ENCODE results near the gene AGPAT3.

Gene AGPAT3

DNA sequence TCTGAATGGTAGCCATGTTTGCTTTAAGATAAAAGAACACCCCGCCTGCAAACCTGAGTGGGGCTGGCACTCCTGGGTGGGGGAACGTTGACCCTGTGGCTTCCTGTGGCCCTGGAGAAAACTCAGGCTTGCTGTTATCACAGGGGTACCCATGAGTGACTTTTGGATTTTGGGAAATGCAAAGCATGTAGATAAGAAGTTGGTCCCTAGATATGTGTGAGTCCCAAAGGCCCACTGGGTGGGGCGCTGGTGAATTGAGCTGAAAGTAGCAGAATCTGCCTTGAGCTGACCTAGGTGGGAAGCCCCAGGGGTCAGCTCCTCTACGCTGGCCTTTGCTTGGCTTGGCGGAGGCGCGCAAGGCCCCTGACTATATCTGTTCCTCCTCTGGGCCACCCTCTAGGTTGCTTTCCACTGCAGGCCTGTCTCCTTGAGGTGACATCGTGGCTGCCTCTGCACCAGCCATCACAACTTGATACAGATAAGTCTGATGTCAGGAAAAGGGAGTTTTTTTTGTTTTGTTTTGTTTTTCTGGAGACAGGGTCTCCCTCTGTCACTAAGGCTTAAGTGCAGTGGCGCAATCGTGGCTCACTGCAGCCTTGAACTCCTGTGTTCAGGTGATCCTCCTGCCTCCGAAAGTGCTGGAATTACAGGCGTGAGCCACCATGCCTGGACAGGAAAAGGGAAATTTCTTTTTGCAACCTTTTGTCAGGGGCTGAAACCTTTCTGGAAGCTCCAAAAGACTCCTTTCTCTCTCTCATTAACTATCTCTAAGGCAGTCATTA lies 72.2 kb downstream of the AGPAT3 start:
- DNase-seq (ENCODE audit: low read depth, low spot score): no peak

GRCh38 chr21:43937891-43938309 lies 72.9 kb downstream of the AGPAT3 start:
- DNase-seq (ENCODE audit: low read depth, low spot score): no peak

- peak; percentile 81 for DNase-seq (ENCODE audit: low read depth, low spot score)
Observed at GRCh38 chr21:43938751-43939442, 73.9 kb downstream of the AGPAT3 start.

- no peak for DNase-seq (ENCODE audit: low read depth, low spot score)
Observed at GRCh38 chr21:43939443-43940328, 74.7 kb downstream of the AGPAT3 start.

DNA sequence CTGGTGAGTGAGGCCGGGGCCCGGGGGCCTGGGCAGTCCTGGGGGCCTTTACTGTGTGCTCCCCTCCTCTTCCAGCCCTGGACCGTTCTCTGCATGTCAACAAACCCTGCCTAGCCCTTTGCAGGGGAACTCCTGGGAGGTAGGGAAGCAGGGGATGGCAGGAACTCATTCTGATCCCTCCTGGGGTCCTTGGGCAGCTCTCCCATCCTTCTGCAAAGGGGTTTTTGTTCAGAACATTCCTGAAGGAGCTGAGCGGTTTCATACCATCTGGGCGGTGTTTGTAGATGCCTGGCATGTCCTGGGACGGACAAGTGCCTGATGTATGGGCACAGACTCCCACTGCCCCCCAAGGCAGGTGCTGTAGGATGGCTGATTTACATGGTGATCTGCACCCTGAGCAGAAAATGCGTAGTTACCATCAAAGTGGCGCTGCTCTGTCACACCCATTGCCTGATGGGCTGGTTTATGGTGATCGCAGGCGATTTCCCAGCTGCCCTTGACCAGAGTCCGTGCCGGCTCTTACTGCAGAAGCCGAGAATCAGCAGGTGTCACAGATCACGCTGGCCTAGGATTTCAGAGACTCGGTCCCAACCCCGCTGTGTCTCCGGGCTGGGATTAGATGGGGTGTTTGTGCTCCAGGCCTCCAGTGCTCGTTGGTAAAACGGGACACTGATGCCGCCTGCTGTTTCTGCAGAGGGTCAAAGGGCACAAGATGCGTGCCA lies 75.5 kb downstream of the AGPAT3 start:
- DNase-seq (ENCODE audit: low read depth, low spot score): no peak

DNA sequence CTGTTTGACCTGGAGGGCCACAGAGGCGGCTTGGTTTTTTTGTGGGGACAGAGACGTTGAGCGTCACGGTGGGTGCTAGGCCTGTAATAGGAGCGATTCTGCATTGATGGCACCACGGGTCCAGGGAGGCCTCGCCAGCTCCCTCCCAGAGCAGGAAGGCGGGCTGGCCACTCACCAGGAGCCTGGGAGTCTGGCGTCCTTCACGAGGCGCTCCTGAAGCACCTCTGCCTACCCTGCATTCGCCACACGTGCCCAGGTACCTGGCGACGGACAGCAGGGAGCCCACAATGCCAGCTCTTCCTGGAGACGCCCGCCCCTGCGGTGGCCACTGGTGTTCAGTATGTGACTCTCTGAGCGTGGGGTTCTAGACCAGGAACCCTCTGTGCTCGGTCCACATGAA lies 77.2 kb downstream of the AGPAT3 start:
- no peak for DNase-seq (ENCODE audit: low read depth, low spot score)

- no peak for DNase-seq (ENCODE audit: low read depth, low spot score)
Observed at GRCh38 chr21:43942621-43943020, 77.6 kb downstream of the AGPAT3 start.

DNA sequence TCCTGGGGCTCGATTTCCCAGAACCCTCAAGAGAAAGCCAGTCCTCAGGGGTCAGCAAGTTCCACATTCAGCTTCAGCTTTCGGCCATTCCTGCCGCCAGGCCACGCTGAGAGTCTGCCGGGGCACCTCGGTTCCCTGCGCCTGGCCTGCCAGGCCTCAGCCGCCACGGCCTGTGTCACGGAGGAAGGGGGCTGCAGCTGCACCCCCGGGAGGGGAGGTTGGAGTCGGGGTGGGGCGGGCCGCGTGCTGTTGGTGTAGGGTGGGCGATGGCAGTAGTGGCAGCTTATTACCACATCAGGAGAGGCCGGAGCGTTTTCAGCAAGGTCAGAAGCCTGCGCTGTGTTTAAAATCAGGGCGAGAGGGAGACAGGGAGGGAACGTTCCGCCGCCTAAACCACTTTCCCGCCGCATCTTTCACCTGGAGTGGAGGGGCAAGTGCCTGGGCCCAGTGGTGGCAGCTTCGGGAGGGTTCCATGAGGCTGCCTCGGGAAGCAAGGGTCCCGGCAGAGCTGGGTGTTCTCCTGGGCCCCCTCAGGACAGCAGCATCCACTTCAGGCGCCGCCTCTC lies 78.6 kb downstream of the AGPAT3 start:
- DNase-seq (ENCODE audit: low read depth, low spot score): no peak

DNA sequence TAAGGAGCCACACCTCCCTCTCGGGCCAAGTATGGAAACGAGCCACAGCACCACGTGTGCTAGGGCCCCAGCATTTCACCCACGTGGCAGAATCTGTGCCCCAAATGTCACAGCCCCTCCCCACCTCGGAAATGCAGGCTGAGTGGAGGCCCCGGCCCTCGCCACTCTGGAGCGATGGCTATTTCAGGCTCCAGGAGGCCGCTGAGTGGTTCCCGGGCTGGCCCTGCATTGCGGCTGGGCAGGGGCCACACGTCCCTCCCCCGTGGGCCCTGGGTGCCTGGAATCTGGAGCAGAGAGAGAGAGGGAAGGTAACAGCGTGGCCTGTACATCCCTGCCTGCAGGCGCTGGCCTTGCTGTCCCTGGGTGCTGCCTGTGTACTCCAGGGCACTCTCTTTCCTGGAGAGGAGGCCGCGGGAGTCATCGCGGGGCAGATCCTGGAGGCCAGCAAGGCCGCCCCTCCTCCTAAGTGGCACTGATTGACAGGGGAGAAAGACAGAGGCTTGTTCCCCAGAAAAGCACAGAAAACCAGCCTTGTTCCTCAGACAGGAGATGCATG lies 79.1 kb downstream of the AGPAT3 start:
- DNase-seq (ENCODE audit: low read depth, low spot score): no peak

DNA sequence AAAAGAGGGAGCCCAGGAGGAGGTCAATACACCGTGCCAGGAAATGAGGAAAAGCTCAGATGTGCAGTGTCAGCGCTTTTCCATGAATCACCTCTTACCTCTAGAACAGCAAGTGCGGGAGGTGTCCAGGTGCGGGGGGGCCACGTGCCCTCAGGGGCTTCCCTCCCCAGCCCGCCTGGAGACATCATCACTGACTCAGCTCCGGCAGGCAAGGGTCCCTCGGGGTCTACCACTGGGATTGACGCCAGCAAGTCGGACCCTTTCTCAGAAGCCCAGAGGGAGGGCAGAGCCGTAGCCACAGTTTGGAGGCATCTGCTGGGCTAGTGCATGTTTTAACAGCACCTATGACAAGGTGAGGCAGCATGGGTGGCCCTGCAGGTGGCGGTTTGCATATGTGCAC lies 79.7 kb downstream of the AGPAT3 start:
- no peak for DNase-seq (ENCODE audit: low read depth, low spot score)

- no peak for DNase-seq (ENCODE audit: low read depth, low spot score)
Observed at GRCh38 chr21:43948740-43949498, 83.9 kb downstream of the AGPAT3 start.

GRCh38 chr21:43949499-43950208 lies 84.6 kb downstream of the AGPAT3 start:
- no peak for DNase-seq (ENCODE audit: low read depth, low spot score)

DNA sequence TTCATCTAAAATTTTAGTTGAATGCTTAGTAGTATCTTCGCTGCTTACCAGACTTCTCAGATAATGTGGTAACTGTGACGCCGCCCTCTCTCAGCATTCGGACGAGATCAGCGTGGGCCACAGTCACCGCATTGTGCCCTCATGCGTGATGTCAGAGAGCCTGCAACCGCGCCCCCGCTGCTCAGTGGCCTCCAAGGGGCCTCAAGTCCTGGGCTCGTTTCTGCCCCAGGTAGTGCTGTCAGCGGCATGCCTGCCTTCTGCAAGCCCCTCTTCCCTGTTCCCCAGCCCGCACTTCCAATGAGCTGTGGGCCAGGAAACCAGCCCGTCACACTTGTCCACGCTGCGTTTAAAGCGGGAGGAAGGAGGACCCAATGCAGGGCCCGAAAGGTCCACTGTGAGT lies 85.5 kb downstream of the AGPAT3 start:
- no peak for DNase-seq (ENCODE audit: low read depth, low spot score)

DNA sequence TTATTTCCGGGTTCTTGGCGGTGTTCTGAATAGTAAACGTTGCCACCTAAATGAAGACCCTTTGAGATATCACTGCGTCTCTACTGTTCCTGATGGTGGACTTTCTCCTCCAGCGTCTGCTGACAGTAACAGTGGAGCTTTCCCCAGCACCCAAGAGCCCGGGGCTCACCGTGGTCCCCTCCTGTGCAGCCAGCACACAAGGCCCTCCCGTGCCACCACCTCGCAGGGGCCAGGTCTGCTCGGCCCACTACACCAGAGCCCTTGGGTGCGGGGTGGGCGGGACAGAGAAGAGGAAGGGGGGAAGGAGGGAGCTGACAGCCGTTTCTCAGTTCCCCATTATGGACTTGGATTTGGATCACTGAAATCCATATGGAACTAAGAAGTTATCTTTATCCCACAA lies 85.9 kb downstream of the AGPAT3 start:
- no peak for DNase-seq (ENCODE audit: low read depth, low spot score)

DNA sequence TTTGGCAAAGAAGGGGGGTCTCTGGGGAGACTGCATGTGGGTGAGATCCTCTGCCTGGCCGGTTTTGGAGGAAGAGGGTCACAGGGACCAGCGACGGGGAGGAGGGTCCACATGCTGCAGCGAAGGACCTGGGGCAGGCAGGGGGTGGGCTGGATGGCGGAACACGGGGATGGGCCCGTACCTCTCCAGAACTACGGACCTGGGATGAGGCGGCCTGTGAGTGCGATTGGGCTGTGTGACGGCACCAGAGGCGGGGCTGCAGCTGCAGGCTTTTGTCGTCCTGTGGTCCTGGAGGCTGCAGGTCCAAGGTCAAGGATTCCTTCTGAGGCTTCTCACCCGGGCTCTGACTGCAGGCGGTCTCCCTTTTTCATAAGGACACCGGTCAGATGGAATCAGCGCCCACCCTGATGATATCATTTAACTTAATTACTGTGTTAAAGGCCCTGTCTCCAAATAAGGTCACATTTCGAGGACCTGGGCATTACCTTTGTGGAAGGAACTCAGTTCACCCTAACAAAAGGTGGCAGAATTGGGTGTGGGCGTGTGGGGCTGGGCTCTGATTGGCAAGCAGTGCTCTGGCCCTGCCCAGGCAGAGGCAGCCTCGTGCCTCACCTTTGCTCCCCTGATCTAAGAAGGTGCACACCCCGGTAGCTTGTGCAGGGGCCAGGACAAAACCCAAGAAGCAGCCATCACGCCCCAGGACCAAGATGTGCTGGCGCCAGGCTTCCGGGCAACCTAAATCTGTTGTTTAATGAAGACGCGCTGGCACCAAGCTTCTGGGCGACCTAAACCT lies 87.1 kb downstream of the AGPAT3 start:
- DNase-seq (ENCODE audit: low read depth, low spot score): no peak

GRCh38 chr21:43953021-43953420 lies 88.0 kb downstream of the AGPAT3 start:
- DNase-seq (ENCODE audit: low read depth, low spot score): no peak

DNA sequence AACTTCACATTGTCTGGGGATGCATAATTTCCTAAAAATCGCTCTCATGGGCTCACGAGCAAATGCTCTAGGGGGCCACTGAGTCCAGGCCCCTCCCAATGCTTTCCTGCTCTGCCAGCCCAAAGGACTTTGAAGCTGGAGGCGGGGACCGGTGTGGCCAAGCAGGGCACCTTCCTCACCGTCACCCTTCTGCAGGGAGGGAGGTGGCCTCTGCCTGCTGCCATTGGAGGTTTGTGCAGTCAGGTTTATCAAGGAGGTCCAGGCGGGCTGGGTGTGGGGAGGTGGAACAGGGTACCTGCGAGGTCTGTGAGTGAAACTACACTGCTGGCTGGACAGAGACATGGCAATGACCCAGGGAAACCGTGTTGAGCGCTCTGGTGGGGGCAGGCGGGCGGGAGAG lies 89.0 kb downstream of the AGPAT3 start:
- no peak for DNase-seq (ENCODE audit: low read depth, low spot score)

DNA sequence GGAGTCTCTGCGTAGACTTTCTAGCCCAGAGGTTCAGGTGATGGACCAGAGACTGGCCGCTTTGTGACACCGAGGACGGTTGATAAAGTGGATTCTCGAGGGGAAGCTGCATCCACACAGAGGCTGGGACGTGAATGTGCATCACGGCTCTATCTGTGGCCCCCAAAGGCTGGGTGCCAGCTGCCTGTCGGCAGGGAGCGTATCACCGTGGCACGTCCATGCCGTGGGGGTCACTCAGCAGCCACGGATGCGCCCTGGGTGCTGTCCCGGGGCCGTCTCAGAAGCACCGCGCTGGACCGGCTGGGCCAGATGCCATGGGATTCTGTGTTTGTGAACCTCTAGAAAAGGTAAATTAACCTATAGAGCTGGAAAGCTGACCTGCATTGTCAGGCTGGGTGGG lies 89.9 kb downstream of the AGPAT3 start:
- DNase-seq (ENCODE audit: low read depth, low spot score): no peak
